HEK293 (cell line): Measurements from ENCODE around the gene RABEP1.

ENCODE experiments used
- SCRT2 ChIP-seq: fragments of 450-650 bp; formaldehyde crosslinking; IDR thresholded peaks from 2 replicates; pipeline ENCODE4 v1.5.1; 2016; ENCODE audit warnings: missing biosample characterization, missing genetic modification characterization
- TCF7L2 ChIP-seq: IDR thresholded peaks from 2 replicates; pipeline ENCODE4 v1.6.1; 2011; ENCODE audit warnings: low read depth, mild to moderate bottlenecking, inconsistent platforms, low read length, moderate library complexity, borderline replicate concordance
- ZBTB7A ChIP-seq: fragments of 450-650 bp; formaldehyde crosslinking; IDR thresholded peaks from 2 replicates; pipeline ENCODE4 v1.5.1; 2016; ENCODE audit warnings: low read depth, missing biosample characterization, missing genetic modification characterization
- ZNF138 ChIP-seq: fragments of 450-650 bp; formaldehyde crosslinking; IDR thresholded peaks from 2 replicates; pipeline ENCODE4 v1.5.1; 2016; ENCODE audit warnings: missing biosample characterization, missing genetic modification characterization, borderline replicate concordance
- TF ChIP-seq, protein P1 (sequence below): fragments of 450-650 bp; formaldehyde crosslinking; IDR thresholded peaks from 2 replicates; pipeline ENCODE4 v1.5.1; 2016; ENCODE audit warnings: missing biosample characterization, missing genetic modification characterization
- TF ChIP-seq, protein P2 (sequence below): fragments of 450-650 bp; formaldehyde crosslinking; conservative IDR thresholded peaks from 2 replicates; pipeline ENCODE4 v1.5.1; 2016; ENCODE audit warnings: low read depth, missing biosample characterization, missing genetic modification characterization
- TF ChIP-seq, protein P3 (sequence below): fragments of 450-650 bp; formaldehyde crosslinking; IDR thresholded peaks from 2 replicates; pipeline ENCODE4 v1.5.1; 2016; ENCODE audit warnings: missing biosample characterization, missing genetic modification characterization, low read depth
- TF ChIP-seq, protein P4 (sequence below): fragments of 450-650 bp; formaldehyde crosslinking; IDR thresholded peaks from 2 replicates; pipeline ENCODE4 v1.5.1; 2016; ENCODE audit warnings: missing biosample characterization, missing genetic modification characterization
- TF ChIP-seq, protein P5 (sequence below): fragments of 450-650 bp; formaldehyde crosslinking; IDR thresholded peaks from 2 replicates; pipeline ENCODE4 v1.5.1; 2016; ENCODE audit warnings: missing biosample characterization, missing genetic modification characterization

DNA sequence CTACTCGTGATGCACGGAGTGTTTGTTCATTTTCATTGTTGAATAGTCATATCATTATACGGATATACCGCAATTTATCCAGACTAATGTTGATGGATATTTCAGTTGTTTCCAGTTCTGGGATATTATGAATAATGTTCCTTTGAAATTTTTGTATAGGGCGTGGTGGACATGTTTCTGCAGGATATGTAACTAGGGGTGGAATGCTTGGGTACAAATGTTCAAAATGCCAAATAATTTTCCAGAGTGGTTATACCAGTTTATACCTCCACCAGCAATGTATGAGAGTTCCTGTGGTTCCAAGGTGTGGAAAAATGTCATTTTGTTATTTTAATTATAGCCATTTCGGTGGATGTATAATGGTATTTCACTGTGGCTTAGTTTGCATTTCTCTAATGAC is 83.7 kb downstream of the RABEP1 start:
- TF ChIP-seq, protein P1, sequence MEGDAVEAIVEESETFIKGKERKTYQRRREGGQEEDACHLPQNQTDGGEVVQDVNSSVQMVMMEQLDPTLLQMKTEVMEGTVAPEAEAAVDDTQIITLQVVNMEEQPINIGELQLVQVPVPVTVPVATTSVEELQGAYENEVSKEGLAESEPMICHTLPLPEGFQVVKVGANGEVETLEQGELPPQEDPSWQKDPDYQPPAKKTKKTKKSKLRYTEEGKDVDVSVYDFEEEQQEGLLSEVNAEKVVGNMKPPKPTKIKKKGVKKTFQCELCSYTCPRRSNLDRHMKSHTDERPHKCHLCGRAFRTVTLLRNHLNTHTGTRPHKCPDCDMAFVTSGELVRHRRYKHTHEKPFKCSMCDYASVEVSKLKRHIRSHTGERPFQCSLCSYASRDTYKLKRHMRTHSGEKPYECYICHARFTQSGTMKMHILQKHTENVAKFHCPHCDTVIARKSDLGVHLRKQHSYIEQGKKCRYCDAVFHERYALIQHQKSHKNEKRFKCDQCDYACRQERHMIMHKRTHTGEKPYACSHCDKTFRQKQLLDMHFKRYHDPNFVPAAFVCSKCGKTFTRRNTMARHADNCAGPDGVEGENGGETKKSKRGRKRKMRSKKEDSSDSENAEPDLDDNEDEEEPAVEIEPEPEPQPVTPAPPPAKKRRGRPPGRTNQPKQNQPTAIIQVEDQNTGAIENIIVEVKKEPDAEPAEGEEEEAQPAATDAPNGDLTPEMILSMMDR (tag by site-specific recombination) = no peak
- TF ChIP-seq, protein P2, sequence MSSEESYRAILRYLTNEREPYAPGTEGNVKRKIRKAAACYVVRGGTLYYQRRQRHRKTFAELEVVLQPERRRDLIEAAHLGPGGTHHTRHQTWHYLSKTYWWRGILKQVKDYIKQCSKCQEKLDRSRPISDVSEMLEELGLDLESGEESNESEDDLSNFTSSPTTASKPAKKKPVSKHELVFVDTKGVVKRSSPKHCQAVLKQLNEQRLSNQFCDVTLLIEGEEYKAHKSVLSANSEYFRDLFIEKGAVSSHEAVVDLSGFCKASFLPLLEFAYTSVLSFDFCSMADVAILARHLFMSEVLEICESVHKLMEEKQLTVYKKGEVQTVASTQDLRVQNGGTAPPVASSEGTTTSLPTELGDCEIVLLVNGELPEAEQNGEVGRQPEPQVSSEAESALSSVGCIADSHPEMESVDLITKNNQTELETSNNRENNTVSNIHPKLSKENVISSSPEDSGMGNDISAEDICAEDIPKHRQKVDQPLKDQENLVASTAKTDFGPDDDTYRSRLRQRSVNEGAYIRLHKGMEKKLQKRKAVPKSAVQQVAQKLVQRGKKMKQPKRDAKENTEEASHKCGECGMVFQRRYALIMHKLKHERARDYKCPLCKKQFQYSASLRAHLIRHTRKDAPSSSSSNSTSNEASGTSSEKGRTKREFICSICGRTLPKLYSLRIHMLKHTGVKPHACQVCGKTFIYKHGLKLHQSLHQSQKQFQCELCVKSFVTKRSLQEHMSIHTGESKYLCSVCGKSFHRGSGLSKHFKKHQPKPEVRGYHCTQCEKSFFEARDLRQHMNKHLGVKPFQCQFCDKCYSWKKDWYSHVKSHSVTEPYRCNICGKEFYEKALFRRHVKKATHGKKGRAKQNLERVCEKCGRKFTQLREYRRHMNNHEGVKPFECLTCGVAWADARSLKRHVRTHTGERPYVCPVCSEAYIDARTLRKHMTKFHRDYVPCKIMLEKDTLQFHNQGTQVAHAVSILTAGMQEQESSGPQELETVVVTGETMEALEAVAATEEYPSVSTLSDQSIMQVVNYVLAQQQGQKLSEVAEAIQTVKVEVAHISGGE (tag by site-specific recombination) = no peak
- TF ChIP-seq TCF7L2 (no peak), SCRT2 (tag by site-specific recombination) (no peak), ZBTB7A (tag by site-specific recombination) (no peak), ZNF138 (tag by site-specific recombination) (no peak)
- TF ChIP-seq, protein P3, sequence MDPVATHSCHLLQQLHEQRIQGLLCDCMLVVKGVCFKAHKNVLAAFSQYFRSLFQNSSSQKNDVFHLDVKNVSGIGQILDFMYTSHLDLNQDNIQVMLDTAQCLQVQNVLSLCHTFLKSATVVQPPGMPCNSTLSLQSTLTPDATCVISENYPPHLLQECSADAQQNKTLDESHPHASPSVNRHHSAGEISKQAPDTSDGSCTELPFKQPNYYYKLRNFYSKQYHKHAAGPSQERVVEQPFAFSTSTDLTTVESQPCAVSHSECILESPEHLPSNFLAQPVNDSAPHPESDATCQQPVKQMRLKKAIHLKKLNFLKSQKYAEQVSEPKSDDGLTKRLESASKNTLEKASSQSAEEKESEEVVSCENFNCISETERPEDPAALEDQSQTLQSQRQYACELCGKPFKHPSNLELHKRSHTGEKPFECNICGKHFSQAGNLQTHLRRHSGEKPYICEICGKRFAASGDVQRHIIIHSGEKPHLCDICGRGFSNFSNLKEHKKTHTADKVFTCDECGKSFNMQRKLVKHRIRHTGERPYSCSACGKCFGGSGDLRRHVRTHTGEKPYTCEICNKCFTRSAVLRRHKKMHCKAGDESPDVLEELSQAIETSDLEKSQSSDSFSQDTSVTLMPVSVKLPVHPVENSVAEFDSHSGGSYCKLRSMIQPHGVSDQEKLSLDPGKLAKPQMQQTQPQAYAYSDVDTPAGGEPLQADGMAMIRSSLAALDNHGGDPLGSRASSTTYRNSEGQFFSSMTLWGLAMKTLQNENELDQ (tag by site-specific recombination) = no peak
- TF ChIP-seq, protein P4, sequence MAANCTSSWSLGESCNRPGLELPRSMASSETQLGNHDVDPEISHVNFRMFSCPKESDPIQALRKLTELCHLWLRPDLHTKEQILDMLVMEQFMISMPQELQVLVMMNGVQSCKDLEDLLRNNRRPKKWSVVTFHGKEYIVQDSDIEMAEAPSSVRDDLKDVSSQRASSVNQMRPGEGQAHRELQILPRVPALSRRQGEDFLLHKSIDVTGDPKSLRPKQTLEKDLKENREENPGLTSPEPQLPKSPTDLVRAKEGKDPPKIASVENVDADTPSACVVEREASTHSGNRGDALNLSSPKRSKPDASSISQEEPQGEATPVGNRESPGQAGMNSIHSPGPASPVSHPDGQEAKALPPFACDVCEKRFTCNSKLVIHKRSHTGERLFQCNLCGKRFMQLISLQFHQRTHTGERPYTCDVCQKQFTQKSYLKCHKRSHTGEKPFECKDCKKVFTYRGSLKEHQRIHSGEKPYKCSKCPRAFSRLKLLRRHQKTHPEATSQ (tag by site-specific recombination) = no peak
- TF ChIP-seq, protein P5, sequence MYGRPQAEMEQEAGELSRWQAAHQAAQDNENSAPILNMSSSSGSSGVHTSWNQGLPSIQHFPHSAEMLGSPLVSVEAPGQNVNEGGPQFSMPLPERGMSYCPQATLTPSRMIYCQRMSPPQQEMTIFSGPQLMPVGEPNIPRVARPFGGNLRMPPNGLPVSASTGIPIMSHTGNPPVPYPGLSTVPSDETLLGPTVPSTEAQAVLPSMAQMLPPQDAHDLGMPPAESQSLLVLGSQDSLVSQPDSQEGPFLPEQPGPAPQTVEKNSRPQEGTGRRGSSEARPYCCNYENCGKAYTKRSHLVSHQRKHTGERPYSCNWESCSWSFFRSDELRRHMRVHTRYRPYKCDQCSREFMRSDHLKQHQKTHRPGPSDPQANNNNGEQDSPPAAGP (tag by site-specific recombination) = no peak
